Mammary epithelial cell (primary cell): ENCODE measurements around the gene KRAS.

Experiments used
- CTCF ChIP-seq, 2 donors: IDR thresholded peaks in 1 of 2; conservative IDR thresholded peaks in 1 of 2; 2 replicates each; pipeline ENCODE4 v1.5.1; 2011 to 2012; ENCODE audit warnings: inconsistent platforms in 2 of 2, low read length in 2 of 2, mild to moderate bottlenecking in 2 of 2, control low read depth in 1 of 2, low read depth in 1 of 2; ENCODE audit not compliant: insufficient read depth in 1 of 2; ENCODE audit errors: extremely low read depth in 1 of 2
- EZH2 ChIP-seq: IDR thresholded peaks from 2 replicates; pipeline ENCODE4 v1.6.1; 2012; ENCODE audit warnings: low read length, inconsistent platforms, borderline replicate concordance

- TF ChIP-seq EZH2 (no peak), CTCF (conservative IDR thresholded peaks at IDR 0.05 in 1 of 2, IDR thresholded peaks at IDR 0.05 in 1 of 2; ENCODE audit: extremely low read depth in 1 of 2, insufficient read depth in 1 of 2, low read depth in 1 of 2, low read length in 2 of 2) (peak; percentile 66 to 67)
These were observed 9.3 kb downstream of the KRAS start for GRCh38 chr12:25241167-25242020.
